Upper lobe of left lung (tissue), 4 donors: ENCODE measurements around the gene ASIP.

Source experiments
- EP300 ChIP-seq, 4 donors: sonication (generic); formaldehyde crosslinking; IDR thresholded peaks; one replicate each; pipeline ENCODE4 v1.5.1; 2017; ENCODE audit warnings: antibody characterized with exemption in 4 of 4, control low read depth in 2 of 4
- TF ChIP-seq, protein P1 (sequence below), 6 experiments: fragments of 450-650 bp in 4 of 6; fragments of 200-600 bp in 2 of 6; sonication (generic) in 2 of 6; IDR thresholded peaks; one replicate each; pipeline ENCODE4 v1.5.1; 2016 to 2019; ENCODE audit warnings: antibody characterized with exemption in 6 of 6

DNA sequence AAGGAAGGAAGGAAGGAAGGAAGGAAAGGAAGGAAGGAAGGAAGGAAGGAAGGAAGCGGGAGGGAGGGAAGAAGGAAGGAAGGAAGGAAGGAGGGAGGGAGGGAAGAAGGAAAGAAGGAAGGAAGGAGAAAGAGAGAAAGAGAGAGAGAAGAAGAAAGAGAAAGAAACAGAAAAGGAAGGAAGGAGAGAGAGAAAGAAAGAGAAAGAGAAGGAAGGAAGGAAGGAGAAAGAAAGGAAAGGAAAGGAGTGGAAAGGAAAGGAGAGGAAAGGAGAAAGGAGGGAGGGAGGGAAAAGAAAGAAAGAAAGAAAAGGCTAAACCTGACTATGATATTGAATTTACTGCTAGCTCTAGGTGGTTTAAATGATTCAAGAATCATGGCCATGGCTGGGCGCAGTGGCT lies 5.3 kb upstream of the ASIP start:
- TF ChIP-seq, protein P1, sequence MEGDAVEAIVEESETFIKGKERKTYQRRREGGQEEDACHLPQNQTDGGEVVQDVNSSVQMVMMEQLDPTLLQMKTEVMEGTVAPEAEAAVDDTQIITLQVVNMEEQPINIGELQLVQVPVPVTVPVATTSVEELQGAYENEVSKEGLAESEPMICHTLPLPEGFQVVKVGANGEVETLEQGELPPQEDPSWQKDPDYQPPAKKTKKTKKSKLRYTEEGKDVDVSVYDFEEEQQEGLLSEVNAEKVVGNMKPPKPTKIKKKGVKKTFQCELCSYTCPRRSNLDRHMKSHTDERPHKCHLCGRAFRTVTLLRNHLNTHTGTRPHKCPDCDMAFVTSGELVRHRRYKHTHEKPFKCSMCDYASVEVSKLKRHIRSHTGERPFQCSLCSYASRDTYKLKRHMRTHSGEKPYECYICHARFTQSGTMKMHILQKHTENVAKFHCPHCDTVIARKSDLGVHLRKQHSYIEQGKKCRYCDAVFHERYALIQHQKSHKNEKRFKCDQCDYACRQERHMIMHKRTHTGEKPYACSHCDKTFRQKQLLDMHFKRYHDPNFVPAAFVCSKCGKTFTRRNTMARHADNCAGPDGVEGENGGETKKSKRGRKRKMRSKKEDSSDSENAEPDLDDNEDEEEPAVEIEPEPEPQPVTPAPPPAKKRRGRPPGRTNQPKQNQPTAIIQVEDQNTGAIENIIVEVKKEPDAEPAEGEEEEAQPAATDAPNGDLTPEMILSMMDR (IDR thresholded peaks at IDR 0.05): no peak
- TF ChIP-seq EP300 (IDR thresholded peaks at IDR 0.05): no peak
